ENCODE measurements around the gene ENOX1. TPM values are rescaled to one million over a fixed set of nuclear protein-coding genes. Genes with fewer than 3 reads are reported as not detected.

Gene ENOX1
- total RNA-seq, 1 donor from 2014 or later = 3.0 TPM

DNA sequence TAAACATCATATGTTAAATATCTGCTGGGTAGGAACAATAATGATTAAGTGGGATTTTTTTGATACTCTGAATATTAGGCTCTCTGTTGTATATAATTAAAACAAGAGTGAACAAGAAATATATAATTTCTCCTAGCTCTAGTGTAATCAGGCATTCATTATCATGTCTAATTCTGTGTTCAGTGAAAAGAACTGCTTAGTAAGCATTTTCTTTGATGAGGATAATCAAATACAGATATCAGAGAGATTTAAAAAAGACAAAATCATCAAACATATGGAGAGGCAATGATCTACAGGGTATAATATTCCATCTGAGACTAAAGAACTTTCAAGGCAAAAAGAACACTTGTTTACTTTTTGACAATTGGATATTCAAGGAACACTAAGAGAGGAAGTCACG is 522.3 kb downstream of the ENOX1 start:
- no peak for DNase-seq (ENCODE audit: low spot score in 2 of 2, unreplicated experiment in 2 of 2)
- Mint-ChIP-seq H3K4me3 (no peak overlapping the region), H3K36me3 (no peaks in the 10 kb centered on the region), H3K27me3 (ENCODE audit: low read depth) (no peaks in the 10 kb centered on the region), H3K4me1 (peaks cover 30% of the 10 kb centered on the region), H3K9me3 (peaks cover 3% of the 10 kb centered on the region), H3K27ac (no peak overlapping the region)
- TF ChIP-seq, protein P1, sequence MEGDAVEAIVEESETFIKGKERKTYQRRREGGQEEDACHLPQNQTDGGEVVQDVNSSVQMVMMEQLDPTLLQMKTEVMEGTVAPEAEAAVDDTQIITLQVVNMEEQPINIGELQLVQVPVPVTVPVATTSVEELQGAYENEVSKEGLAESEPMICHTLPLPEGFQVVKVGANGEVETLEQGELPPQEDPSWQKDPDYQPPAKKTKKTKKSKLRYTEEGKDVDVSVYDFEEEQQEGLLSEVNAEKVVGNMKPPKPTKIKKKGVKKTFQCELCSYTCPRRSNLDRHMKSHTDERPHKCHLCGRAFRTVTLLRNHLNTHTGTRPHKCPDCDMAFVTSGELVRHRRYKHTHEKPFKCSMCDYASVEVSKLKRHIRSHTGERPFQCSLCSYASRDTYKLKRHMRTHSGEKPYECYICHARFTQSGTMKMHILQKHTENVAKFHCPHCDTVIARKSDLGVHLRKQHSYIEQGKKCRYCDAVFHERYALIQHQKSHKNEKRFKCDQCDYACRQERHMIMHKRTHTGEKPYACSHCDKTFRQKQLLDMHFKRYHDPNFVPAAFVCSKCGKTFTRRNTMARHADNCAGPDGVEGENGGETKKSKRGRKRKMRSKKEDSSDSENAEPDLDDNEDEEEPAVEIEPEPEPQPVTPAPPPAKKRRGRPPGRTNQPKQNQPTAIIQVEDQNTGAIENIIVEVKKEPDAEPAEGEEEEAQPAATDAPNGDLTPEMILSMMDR (IDR thresholded peaks at IDR 0.05; ENCODE audit: unreplicated experiment) = no peak

DNA sequence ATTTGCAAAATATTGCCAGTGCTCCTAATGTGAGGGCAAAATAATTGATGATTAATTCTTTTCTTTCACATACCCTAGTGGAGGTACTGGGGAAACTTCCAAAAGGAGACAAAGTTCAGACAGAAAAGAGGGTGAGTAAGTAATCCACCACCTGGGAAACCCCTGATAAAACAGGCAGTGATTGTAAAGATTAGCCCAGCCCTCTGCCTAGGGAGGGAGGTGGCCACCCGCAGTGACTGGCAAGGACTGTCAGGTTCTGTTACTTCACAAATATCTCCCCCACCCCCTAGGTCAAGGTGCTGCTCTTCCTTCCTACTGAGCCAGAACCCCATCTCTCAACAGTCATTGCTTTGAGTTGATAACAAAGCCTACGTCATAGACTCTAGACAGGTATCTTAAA is 523.7 kb downstream of the ENOX1 start:
- Mint-ChIP-seq H3K4me1 (peaks cover 20% of the 10 kb centered on the region), H3K9me3 (peaks cover 3% of the 10 kb centered on the region), H3K27ac (no peak overlapping the region), H3K36me3 (no peaks in the 10 kb centered on the region), H3K4me3 (no peak overlapping the region), H3K27me3 (ENCODE audit: low read depth) (no peaks in the 10 kb centered on the region)
- no peak for DNase-seq (ENCODE audit: low spot score in 2 of 2, unreplicated experiment in 2 of 2)
- TF ChIP-seq, protein P1 (IDR thresholded peaks at IDR 0.05; ENCODE audit: unreplicated experiment) = no peak

DNA sequence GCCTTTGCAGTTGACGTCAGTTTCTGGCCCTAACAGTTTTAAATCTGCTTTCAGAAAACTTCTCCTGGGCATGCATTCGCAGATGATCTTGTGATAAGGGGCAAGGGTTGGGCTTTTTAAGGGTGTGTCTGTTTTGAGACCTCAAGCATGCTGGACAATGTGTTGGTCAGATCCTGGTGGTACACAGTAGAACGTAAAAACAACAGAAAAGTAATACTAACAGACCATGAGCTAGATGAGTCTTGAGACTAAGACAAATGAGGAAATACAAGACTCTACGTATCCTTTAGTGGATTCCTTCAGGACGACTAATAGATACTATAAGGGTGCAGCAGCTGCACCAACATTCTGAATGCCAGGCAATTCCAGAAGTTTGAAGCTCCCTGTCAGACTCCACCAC is 525.8 kb downstream of the ENOX1 start:
- H3K27ac Mint-ChIP-seq = no peak overlapping the region
- no peak for DNase-seq (ENCODE audit: low spot score in 2 of 2, unreplicated experiment in 2 of 2)

DNA sequence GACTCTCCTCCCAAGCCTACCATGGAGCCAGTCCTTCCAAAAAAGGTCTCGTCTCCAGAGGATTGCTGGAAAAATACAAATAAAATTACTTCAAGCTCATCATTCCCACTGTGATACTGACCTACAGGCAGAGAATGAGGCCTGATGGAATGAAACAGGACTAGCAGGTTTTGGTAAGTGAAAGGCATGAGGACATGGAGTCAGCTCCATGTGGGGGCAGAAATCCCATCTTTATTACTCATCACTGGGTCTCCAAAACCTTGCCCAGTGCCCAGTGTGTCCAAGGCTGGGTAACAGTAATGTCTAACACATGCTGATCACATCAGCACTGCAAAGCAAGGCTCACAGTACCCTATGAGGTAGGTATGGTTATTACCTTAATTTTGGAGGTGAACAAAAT is 528.0 kb downstream of the ENOX1 start:
- no peak for DNase-seq (ENCODE audit: low spot score in 2 of 2, unreplicated experiment in 2 of 2)
- Mint-ChIP-seq H3K9me3 (peaks cover 12% of the 10 kb centered on the region), H3K4me1 (peaks cover 9% of the 10 kb centered on the region)

More for the DNA sequence above, 525.8 kb downstream of the ENOX1 start:
- no peaks in the 10 kb centered on the region for H3K36me3 Mint-ChIP-seq
- H3K4me1 Mint-ChIP-seq = peaks cover 11% of the 10 kb centered on the region
- peaks cover 3% of the 10 kb centered on the region for H3K9me3 Mint-ChIP-seq
- H3K4me3 Mint-ChIP-seq = no peak overlapping the region
- TF ChIP-seq, protein P1 (IDR thresholded peaks at IDR 0.05; ENCODE audit: unreplicated experiment) = no peak
- H3K27me3 Mint-ChIP-seq (ENCODE audit: low read depth) = no peaks in the 10 kb centered on the region

DNA sequence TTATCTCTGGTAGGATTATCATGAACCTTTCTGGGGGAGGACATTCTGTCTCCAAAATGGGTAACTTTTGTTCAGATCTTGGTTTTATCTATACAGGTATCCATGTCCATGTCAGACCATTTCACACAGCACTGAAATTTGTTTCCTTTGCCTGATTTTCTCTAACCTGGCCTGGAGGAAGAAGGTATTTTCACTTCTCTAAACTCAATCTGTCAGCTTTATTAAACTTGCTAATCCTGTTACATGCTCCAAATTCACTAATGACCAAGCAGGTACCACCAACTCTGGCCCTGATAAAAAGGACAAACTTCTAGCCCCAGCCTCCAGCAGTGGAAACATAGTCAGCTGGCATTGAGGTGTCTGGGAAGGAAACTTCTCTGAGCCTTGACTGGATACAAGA is 529.0 kb downstream of the ENOX1 start:
- no peaks in the 10 kb centered on the region for H3K36me3 Mint-ChIP-seq
- peaks cover 12% of the 10 kb centered on the region for H3K9me3 Mint-ChIP-seq
- H3K27ac Mint-ChIP-seq = no peak overlapping the region
- TF ChIP-seq, protein P1 (IDR thresholded peaks at IDR 0.05; ENCODE audit: unreplicated experiment) = no peak
- peaks cover 9% of the 10 kb centered on the region for H3K4me1 Mint-ChIP-seq
- DNase-seq (ENCODE audit: low spot score in 2 of 2, unreplicated experiment in 2 of 2) = no peak
- H3K27me3 Mint-ChIP-seq (ENCODE audit: low read depth) = no peaks in the 10 kb centered on the region
- H3K4me3 Mint-ChIP-seq = no peak overlapping the region

More for the DNA sequence above, 528.0 kb downstream of the ENOX1 start:
- Mint-ChIP-seq H3K4me3 (no peak overlapping the region), H3K27me3 (ENCODE audit: low read depth) (no peaks in the 10 kb centered on the region), H3K27ac (no peak overlapping the region), H3K36me3 (no peaks in the 10 kb centered on the region)
- TF ChIP-seq, protein P1 (IDR thresholded peaks at IDR 0.05; ENCODE audit: unreplicated experiment) = no peak

DNA sequence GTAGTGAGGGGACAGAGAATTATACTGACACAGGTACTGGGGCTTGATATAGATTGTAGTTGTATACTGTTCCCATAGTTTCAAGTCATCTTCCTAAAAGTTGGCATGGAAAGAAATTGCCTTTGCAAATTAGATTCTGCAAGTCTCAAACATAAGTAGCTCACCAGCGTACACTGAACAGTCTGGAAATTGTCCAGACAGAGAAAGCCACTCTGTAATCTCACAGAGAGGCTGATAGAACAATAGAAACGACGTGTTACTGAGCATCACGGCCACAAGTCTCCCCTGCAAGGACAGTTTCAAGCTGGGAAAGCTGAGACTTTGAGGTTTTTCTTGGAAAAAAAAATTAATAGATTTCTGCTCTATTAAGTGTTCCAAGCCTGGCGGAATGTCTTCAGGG is 534.8 kb downstream of the ENOX1 start:
- Mint-ChIP-seq H3K36me3 (no peaks in the 10 kb centered on the region), H3K4me1 (peaks cover 3% of the 10 kb centered on the region), H3K4me3 (no peak overlapping the region), H3K27me3 (ENCODE audit: low read depth) (no peaks in the 10 kb centered on the region), H3K9me3 (peaks cover 9% of the 10 kb centered on the region), H3K27ac (no peak overlapping the region)
- no peak for DNase-seq (ENCODE audit: low spot score in 2 of 2, unreplicated experiment in 2 of 2)
- TF ChIP-seq, protein P1 (IDR thresholded peaks at IDR 0.05; ENCODE audit: unreplicated experiment) = no peak

All from mesothelial cell of epicardium (in vitro differentiated cells).